ENCODE results near the gene S100A1. TPM values are rescaled to one million over a fixed set of nuclear protein-coding genes. Genes with fewer than 3 reads are reported as not detected.

S100A1 gene
- total and polyA plus RNA-seq, 2 of the 13 experiments (the other 11 are each of a cell fraction or from before 2014, with no cell fraction given): 120 to 251 TPM

- TF ChIP-seq MAZ (IDR thresholded peaks at IDR 0.05; ENCODE audit: borderline replicate concordance, low read depth, low read length): no peak
- TF ChIP-seq MAZ (CRISPR knock-in tag; IDR thresholded peaks at IDR 0.05; ENCODE audit: low read depth): 0 out of 2 replicates have a peak, but pooled peaks have one; percentile 27
- TF ChIP-seq, protein P1, sequence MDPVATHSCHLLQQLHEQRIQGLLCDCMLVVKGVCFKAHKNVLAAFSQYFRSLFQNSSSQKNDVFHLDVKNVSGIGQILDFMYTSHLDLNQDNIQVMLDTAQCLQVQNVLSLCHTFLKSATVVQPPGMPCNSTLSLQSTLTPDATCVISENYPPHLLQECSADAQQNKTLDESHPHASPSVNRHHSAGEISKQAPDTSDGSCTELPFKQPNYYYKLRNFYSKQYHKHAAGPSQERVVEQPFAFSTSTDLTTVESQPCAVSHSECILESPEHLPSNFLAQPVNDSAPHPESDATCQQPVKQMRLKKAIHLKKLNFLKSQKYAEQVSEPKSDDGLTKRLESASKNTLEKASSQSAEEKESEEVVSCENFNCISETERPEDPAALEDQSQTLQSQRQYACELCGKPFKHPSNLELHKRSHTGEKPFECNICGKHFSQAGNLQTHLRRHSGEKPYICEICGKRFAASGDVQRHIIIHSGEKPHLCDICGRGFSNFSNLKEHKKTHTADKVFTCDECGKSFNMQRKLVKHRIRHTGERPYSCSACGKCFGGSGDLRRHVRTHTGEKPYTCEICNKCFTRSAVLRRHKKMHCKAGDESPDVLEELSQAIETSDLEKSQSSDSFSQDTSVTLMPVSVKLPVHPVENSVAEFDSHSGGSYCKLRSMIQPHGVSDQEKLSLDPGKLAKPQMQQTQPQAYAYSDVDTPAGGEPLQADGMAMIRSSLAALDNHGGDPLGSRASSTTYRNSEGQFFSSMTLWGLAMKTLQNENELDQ (CRISPR knock-in tag; IDR thresholded peaks at IDR 0.05; ENCODE audit: borderline replicate concordance): no peak
- no peak for TF ChIP-seq SYNCRIP (IDR thresholded peaks at IDR 0.05; ENCODE audit: insufficient read depth, low read depth, low read length)
- TF ChIP-seq, protein P2, sequence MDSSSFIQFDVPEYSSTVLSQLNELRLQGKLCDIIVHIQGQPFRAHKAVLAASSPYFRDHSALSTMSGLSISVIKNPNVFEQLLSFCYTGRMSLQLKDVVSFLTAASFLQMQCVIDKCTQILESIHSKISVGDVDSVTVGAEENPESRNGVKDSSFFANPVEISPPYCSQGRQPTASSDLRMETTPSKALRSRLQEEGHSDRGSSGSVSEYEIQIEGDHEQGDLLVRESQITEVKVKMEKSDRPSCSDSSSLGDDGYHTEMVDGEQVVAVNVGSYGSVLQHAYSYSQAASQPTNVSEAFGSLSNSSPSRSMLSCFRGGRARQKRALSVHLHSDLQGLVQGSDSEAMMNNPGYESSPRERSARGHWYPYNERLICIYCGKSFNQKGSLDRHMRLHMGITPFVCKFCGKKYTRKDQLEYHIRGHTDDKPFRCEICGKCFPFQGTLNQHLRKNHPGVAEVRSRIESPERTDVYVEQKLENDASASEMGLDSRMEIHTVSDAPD (CRISPR knock-in tag; IDR thresholded peaks at IDR 0.05): no peak
- TF ChIP-seq CREM (IDR thresholded peaks at IDR 0.05): peak; percentile 13; the same call in 1 of the 2 replicates
- TF ChIP-seq CREM (CRISPR knock-in tag; IDR thresholded peaks at IDR 0.05): no peak
- TF ChIP-seq ZNF879 (CRISPR knock-in tag; IDR thresholded peaks at IDR 0.05): no peak
- TF ChIP-seq, protein P3, sequence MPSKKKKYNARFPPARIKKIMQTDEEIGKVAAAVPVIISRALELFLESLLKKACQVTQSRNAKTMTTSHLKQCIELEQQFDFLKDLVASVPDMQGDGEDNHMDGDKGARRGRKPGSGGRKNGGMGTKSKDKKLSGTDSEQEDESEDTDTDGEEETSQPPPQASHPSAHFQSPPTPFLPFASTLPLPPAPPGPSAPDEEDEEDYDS (CRISPR knock-in tag; IDR thresholded peaks at IDR 0.05): peak; percentile 91
- TF ChIP-seq ZNF224 (CRISPR knock-in tag; IDR thresholded peaks at IDR 0.05): 0 out of 2 replicates have a peak, but pooled peaks have one; percentile 68
- TF ChIP-seq ZFP62 (CRISPR knock-in tag; IDR thresholded peaks at IDR 0.05): no peak
- TF ChIP-seq ZNF746 (CRISPR knock-in tag; IDR thresholded peaks at IDR 0.05): no peak
- TF ChIP-seq FOXP1 (IDR thresholded peaks at IDR 0.05): no peak
- TF ChIP-seq FOXP1 (CRISPR knock-in tag; IDR thresholded peaks at IDR 0.05): 0 out of 2 replicates have a peak, but pooled peaks have one; percentile 14
- no peak for TF ChIP-seq ARNT2 (CRISPR knock-in tag; IDR thresholded peaks at IDR 0.05; ENCODE audit: low read depth)
- no peak; the same call in 1 of the 2 replicates for TF ChIP-seq ZNF441 (CRISPR knock-in tag; IDR thresholded peaks at IDR 0.05; ENCODE audit: borderline replicate concordance)
- peak; percentile 71; the same call in 1 of the 2 replicates for TF ChIP-seq ZNF543 (CRISPR knock-in tag; IDR thresholded peaks at IDR 0.05)
- no peak for TF ChIP-seq RFXAP (CRISPR knock-in tag; IDR thresholded peaks at IDR 0.05; ENCODE audit: borderline replicate concordance)
- TF ChIP-seq CREBL2 (CRISPR knock-in tag; IDR thresholded peaks at IDR 0.05; ENCODE audit: borderline replicate concordance): no peak
- no peak for TF ChIP-seq ZNF570 (CRISPR knock-in tag; IDR thresholded peaks at IDR 0.05; ENCODE audit: borderline replicate concordance)
- no peak for TF ChIP-seq ZNF460 (CRISPR knock-in tag; IDR thresholded peaks at IDR 0.05; ENCODE audit: borderline replicate concordance)
- TF ChIP-seq, protein P4, sequence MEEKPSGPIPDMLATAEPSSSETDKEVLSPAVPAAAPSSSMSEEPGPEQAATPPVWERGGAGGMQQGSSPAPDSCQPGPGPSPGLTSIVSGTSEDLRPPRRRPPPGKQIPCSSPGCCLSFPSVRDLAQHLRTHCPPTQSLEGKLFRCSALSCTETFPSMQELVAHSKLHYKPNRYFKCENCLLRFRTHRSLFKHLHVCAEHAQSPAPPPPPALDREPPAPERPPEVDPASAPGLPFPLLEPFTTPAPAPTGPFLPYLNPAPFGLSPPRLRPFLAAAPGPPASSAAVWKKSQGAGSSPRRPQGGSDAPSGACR (CRISPR knock-in tag; IDR thresholded peaks at IDR 0.05): peak; percentile 56; the same call in 1 of the 2 replicates
- TF ChIP-seq KMT2B (CRISPR knock-in tag; IDR thresholded peaks at IDR 0.05): no peak
- TF ChIP-seq TRAFD1 (CRISPR knock-in tag; IDR thresholded peaks at IDR 0.05; ENCODE audit: borderline replicate concordance): no peak
Observed at GRCh38 chr1:153626904-153627714, 1.1 kb upstream of the S100A1 start, which contains the start of gene S100A13 (continued).
